ENCODE data around the gene HOXC4.
A peak's percentile ranks its signal among the peaks of the same experiment; 100 is the strongest.

HOXC4 gene

GRCh38 chr12:54018468-54018984, 35.1 kb upstream of the HOXC4 start:
- Histone ChIP-seq H3K4me3 (ENCODE audit: low read depth, low read length) (peak overlapping the region; percentile 81), H3K27ac (ENCODE audit: extremely low read depth, low read depth, low read length) (peak overlapping the region; percentile 100), H3K9me3 (ENCODE audit: control insufficient read depth, insufficient read depth, low read depth, low read length) (no peaks in the 10 kb centered on the region), H3K4me1 (ENCODE audit: control insufficient read depth, insufficient read depth, low read length) (peaks cover 54% of the 10 kb centered on the region), H3K36me3 (ENCODE audit: control insufficient read depth in 2 of 2, insufficient read depth in 1 of 2, low read length in 2 of 2) (no peaks in the 10 kb centered on the region)
- POLR2A ChIA-PET: interaction anchor here (1.0 kb wide), 1 partner anchor 107 kb away, joined by 3 read pairs; no protein-coding TSS in a partner anchor
- CTCF ChIA-PET: interaction anchor here (1.8 kb wide), 1 partner anchor 34 kb away, joined by 4 read pairs; the partner anchor contains the start of gene HOXC10
- TF ChIP-seq ZNF2 (tag by site-specific recombination; IDR thresholded peaks at IDR 0.05) (0 out of 2 replicates have a peak, but pooled peaks have one; percentile 4), ZNF24 (tag by site-specific recombination; IDR thresholded peaks at IDR 0.05) (no peak), ZBTB20 (tag by site-specific recombination; IDR thresholded peaks at IDR 0.05) (peak; percentile 33; the same call in 1 of the 2 replicates), ZNF404 (tag by site-specific recombination; IDR thresholded peaks at IDR 0.05) (no peak), ZSCAN30 (tag by site-specific recombination; IDR thresholded peaks at IDR 0.05) (peak; percentile 48; the same call in 1 of the 2 replicates), BCL11A (tag by site-specific recombination; IDR thresholded peaks at IDR 0.05; ENCODE audit: low read depth) (no peak), HIC1 (tag by site-specific recombination; IDR thresholded peaks at IDR 0.05) (no peak), ZNF544 (tag by site-specific recombination; IDR thresholded peaks at IDR 0.05) (no peak), ZNF555 (tag by site-specific recombination; conservative IDR thresholded peaks at IDR 0.05) (no peak), ZNF670 (tag by site-specific recombination; IDR thresholded peaks at IDR 0.05; ENCODE audit: low read depth) (no peak), ZBTB7A (tag by site-specific recombination; IDR thresholded peaks at IDR 0.05; ENCODE audit: low read depth) (no peak), ZSCAN16 (tag by site-specific recombination; IDR thresholded peaks at IDR 0.05) (no peak), ZNF600 (tag by site-specific recombination; IDR thresholded peaks at IDR 0.05) (no peak; the same call in 1 of the 2 replicates), GLI4 (tag by site-specific recombination; IDR thresholded peaks at IDR 0.05) (no peak), ZFP3 (tag by site-specific recombination; IDR thresholded peaks at IDR 0.05; ENCODE audit: low read depth) (no peak), ZNF202 (tag by site-specific recombination; IDR thresholded peaks at IDR 0.05; ENCODE audit: borderline replicate concordance) (no peak), PATZ1 (tag by site-specific recombination; IDR thresholded peaks at IDR 0.05) (peak; percentile 19; the same call in 1 of the 2 replicates), GLIS1 (tag by site-specific recombination; IDR thresholded peaks at IDR 0.05) (no peak; the same call in 1 of the 2 replicates), GLI2 (tag by site-specific recombination; IDR thresholded peaks at IDR 0.05; ENCODE audit: borderline replicate concordance, low read depth) (no peak), ZNF692 (tag by site-specific recombination; IDR thresholded peaks at IDR 0.05) (peak; percentile 88), KLF16 (tag by site-specific recombination; IDR thresholded peaks at IDR 0.05) (no peak), ZNF26 (tag by site-specific recombination; IDR thresholded peaks at IDR 0.05) (no peak)
- TF ChIP-seq, protein P1, sequence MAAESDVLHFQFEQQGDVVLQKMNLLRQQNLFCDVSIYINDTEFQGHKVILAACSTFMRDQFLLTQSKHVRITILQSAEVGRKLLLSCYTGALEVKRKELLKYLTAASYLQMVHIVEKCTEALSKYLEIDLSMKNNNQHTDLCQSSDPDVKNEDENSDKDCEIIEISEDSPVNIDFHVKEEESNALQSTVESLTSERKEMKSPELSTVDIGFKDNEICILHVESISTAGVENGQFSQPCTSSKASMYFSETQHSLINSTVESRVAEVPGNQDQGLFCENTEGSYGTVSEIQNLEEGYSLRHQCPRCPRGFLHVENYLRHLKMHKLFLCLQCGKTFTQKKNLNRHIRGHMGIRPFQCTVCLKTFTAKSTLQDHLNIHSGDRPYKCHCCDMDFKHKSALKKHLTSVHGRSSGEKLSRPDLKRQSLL (tag by site-specific recombination; IDR thresholded peaks at IDR 0.05): no peak
- TF ChIP-seq, protein P2, sequence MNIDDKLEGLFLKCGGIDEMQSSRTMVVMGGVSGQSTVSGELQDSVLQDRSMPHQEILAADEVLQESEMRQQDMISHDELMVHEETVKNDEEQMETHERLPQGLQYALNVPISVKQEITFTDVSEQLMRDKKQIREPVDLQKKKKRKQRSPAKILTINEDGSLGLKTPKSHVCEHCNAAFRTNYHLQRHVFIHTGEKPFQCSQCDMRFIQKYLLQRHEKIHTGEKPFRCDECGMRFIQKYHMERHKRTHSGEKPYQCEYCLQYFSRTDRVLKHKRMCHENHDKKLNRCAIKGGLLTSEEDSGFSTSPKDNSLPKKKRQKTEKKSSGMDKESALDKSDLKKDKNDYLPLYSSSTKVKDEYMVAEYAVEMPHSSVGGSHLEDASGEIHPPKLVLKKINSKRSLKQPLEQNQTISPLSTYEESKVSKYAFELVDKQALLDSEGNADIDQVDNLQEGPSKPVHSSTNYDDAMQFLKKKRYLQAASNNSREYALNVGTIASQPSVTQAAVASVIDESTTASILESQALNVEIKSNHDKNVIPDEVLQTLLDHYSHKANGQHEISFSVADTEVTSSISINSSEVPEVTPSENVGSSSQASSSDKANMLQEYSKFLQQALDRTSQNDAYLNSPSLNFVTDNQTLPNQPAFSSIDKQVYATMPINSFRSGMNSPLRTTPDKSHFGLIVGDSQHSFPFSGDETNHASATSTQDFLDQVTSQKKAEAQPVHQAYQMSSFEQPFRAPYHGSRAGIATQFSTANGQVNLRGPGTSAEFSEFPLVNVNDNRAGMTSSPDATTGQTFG (tag by site-specific recombination; IDR thresholded peaks at IDR 0.05; ENCODE audit: borderline replicate concordance): no peak
- TF ChIP-seq, protein P3, sequence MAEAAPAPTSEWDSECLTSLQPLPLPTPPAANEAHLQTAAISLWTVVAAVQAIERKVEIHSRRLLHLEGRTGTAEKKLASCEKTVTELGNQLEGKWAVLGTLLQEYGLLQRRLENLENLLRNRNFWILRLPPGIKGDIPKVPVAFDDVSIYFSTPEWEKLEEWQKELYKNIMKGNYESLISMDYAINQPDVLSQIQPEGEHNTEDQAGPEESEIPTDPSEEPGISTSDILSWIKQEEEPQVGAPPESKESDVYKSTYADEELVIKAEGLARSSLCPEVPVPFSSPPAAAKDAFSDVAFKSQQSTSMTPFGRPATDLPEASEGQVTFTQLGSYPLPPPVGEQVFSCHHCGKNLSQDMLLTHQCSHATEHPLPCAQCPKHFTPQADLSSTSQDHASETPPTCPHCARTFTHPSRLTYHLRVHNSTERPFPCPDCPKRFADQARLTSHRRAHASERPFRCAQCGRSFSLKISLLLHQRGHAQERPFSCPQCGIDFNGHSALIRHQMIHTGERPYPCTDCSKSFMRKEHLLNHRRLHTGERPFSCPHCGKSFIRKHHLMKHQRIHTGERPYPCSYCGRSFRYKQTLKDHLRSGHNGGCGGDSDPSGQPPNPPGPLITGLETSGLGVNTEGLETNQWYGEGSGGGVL (tag by site-specific recombination; IDR thresholded peaks at IDR 0.05): peak; percentile 70

All from HEK293 (cell line).